SK-N-SH treated with all-trans-retinoic acid at 6 μM for 48 hours (cell line): ENCODE data around the gene BPHL.

Experiments used
- ATAC-seq: fragments of 200-7000 bp; cut with Tn5 transposase; 3 replicates; pipeline ENCODE4 v1.9.1; 2020; ENCODE audit warnings: mild to moderate bottlenecking, moderate library complexity
- ARNTL ChIP-seq: fragments of 450-650 bp; formaldehyde crosslinking; IDR thresholded peaks from 2 replicates; pipeline ENCODE4 v1.5.0; 2020; ENCODE audit warnings: low read depth, mild to moderate bottlenecking, moderate library complexity, borderline replicate concordance
- BACH2 ChIP-seq: fragments of 250-450 bp; sonication (Bioruptor Pico); IDR thresholded peaks from 2 replicates; pipeline ENCODE4 v1.9.0; 2021; ENCODE audit warnings: mild to moderate bottlenecking, borderline replicate concordance
- CSDC2 ChIP-seq: fragments of 250-450 bp; sonication (Bioruptor Pico); IDR thresholded peaks from 2 replicates; pipeline ENCODE4 v1.5.0; 2020; ENCODE audit warnings: mild to moderate bottlenecking, moderate library complexity
- GLIS3 ChIP-seq: fragments of 250-450 bp; sonication (Bioruptor Pico); IDR thresholded peaks from 2 replicates; pipeline ENCODE4 v1.5.0; 2020; ENCODE audit warnings: mild to moderate bottlenecking, moderate library complexity
- OSR1 ChIP-seq: fragments of 250-450 bp; sonication (Bioruptor Pico); IDR thresholded peaks from 2 replicates; pipeline ENCODE4 v1.8.0; 2022; ENCODE audit warnings: moderate library complexity, mild to moderate bottlenecking, inconsistent platforms
- PPARA ChIP-seq: fragments of 250-450 bp; sonication (Bioruptor Pico); IDR thresholded peaks from 2 replicates; pipeline ENCODE4 v1.5.0; 2020; ENCODE audit warnings: mild to moderate bottlenecking, borderline replicate concordance
- SNAI2 ChIP-seq: fragments of 250-450 bp; sonication (Bioruptor Pico); IDR thresholded peaks from 2 replicates; pipeline ENCODE4 v1.5.0; 2020; ENCODE audit warnings: mild to moderate bottlenecking, moderate library complexity
- TCF4 ChIP-seq: fragments of 250-450 bp; sonication (Bioruptor Pico); IDR thresholded peaks from 2 replicates; pipeline ENCODE4 v1.8.0; 2021; ENCODE audit warnings: mild to moderate bottlenecking, moderate library complexity, borderline replicate concordance
- TOX ChIP-seq: fragments of 250-450 bp; sonication (Bioruptor Pico); IDR thresholded peaks from 2 replicates; pipeline ENCODE4 v1.8.0; 2021; ENCODE audit warnings: mild to moderate bottlenecking, moderate library complexity, borderline replicate concordance
- ZC3H10 ChIP-seq: fragments of 250-450 bp; sonication (Bioruptor Pico); IDR thresholded peaks from 2 replicates; pipeline ENCODE4 v1.5.1; 2021; ENCODE audit warnings: mild to moderate bottlenecking, moderate library complexity
- ZNF565 ChIP-seq: fragments of 450-650 bp; formaldehyde crosslinking; conservative IDR thresholded peaks from 2 replicates; pipeline ENCODE4 v1.5.0; 2020; ENCODE audit warnings: low read depth, mild to moderate bottlenecking, moderate library complexity
- ZNF70 ChIP-seq: fragments of 450-650 bp; formaldehyde crosslinking; IDR thresholded peaks from 2 replicates; pipeline ENCODE4 v1.5.0; 2020; ENCODE audit warnings: mild to moderate bottlenecking, moderate library complexity
- ZNF8 ChIP-seq: fragments of 450-650 bp; formaldehyde crosslinking; IDR thresholded peaks from 2 replicates; pipeline ENCODE4 v1.5.0; 2020; ENCODE audit warnings: mild to moderate bottlenecking, moderate library complexity
- TF ChIP-seq, protein P1 (sequence below): fragments of 250-450 bp; sonication (Bioruptor Pico); IDR thresholded peaks from 2 replicates; pipeline ENCODE4 v1.8.0; 2020; ENCODE audit warnings: mild to moderate bottlenecking, moderate library complexity, borderline replicate concordance
- TF ChIP-seq, protein P2 (sequence below): fragments of 250-450 bp; sonication (Bioruptor Pico); IDR thresholded peaks from 2 replicates; pipeline ENCODE4 v1.8.0; 2021; ENCODE audit warnings: low read depth, mild to moderate bottlenecking, moderate library complexity, borderline replicate concordance
- TF ChIP-seq, protein P3 (sequence below): fragments of 250-450 bp; sonication (Bioruptor Pico); IDR thresholded peaks from 2 replicates; pipeline ENCODE4 v1.5.1; 2021; ENCODE audit warnings: mild to moderate bottlenecking, moderate library complexity
- TF ChIP-seq, protein P4 (sequence below): fragments of 250-450 bp; sonication (Bioruptor Pico); IDR thresholded peaks from 2 replicates; pipeline ENCODE4 v1.5.0; 2020; ENCODE audit warnings: mild to moderate bottlenecking, moderate library complexity
- TF ChIP-seq, protein P5 (sequence below): fragments of 250-450 bp; sonication (Bioruptor Pico); IDR thresholded peaks from 2 replicates; pipeline ENCODE4 v1.5.1; 2020; ENCODE audit warnings: low read depth, mild to moderate bottlenecking, moderate library complexity

BPHL gene

DNA sequence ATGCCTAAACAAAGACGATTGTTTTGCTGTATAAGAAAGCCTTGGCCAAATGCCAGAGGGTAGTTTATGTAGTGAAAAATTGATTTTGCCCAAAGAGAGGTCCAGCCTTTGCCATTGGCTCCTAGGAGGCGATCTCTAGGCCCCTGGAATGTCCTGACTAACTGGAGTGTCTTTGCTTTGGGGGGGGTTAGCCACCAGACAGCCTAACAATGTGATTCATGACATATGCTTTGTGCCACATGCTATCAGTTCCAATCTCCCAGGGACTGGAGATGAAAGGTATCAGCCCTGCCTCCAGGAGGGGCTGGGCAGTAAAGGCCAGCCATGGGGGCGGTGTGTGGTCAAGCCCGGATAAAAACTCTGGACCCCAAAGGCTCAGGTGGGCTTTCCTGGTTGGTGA is 71.5 kb downstream of the BPHL start:
- ATAC-seq, result no peak
- TF ChIP-seq CSDC2 (CRISPR knock-in tag) (no peak), ZC3H10 (CRISPR knock-in tag) (no peak), ZNF8 (CRISPR knock-in tag) (no peak), TOX (no peak), PPARA (CRISPR knock-in tag) (no peak)
- TF ChIP-seq, protein P1, sequence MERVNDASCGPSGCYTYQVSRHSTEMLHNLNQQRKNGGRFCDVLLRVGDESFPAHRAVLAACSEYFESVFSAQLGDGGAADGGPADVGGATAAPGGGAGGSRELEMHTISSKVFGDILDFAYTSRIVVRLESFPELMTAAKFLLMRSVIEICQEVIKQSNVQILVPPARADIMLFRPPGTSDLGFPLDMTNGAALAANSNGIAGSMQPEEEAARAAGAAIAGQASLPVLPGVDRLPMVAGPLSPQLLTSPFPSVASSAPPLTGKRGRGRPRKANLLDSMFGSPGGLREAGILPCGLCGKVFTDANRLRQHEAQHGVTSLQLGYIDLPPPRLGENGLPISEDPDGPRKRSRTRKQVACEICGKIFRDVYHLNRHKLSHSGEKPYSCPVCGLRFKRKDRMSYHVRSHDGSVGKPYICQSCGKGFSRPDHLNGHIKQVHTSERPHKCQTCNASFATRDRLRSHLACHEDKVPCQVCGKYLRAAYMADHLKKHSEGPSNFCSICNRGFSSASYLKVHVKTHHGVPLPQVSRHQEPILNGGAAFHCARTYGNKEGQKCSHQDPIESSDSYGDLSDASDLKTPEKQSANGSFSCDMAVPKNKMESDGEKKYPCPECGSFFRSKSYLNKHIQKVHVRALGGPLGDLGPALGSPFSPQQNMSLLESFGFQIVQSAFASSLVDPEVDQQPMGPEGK (CRISPR knock-in tag), result no peak
- TF ChIP-seq, protein P2, sequence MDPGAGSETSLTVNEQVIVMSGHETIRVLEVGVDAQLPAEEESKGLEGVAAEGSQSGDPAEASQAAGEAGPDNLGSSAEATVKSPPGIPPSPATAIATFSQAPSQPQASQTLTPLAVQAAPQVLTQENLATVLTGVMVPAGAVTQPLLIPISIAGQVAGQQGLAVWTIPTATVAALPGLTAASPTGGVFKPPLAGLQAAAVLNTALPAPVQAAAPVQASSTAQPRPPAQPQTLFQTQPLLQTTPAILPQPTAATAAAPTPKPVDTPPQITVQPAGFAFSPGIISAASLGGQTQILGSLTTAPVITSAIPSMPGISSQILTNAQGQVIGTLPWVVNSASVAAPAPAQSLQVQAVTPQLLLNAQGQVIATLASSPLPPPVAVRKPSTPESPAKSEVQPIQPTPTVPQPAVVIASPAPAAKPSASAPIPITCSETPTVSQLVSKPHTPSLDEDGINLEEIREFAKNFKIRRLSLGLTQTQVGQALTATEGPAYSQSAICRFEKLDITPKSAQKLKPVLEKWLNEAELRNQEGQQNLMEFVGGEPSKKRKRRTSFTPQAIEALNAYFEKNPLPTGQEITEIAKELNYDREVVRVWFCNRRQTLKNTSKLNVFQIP (CRISPR knock-in tag), result no peak
- TF ChIP-seq, protein P3, sequence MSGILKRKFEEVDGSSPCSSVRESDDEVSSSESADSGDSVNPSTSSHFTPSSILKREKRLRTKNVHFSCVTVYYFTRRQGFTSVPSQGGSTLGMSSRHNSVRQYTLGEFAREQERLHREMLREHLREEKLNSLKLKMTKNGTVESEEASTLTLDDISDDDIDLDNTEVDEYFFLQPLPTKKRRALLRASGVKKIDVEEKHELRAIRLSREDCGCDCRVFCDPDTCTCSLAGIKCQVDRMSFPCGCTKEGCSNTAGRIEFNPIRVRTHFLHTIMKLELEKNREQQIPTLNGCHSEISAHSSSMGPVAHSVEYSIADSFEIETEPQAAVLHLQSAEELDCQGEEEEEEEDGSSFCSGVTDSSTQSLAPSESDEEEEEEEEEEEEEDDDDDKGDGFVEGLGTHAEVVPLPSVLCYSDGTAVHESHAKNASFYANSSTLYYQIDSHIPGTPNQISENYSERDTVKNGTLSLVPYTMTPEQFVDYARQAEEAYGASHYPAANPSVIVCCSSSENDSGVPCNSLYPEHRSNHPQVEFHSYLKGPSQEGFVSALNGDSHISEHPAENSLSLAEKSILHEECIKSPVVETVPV (CRISPR knock-in tag), result no peak
- TF ChIP-seq, protein P4, sequence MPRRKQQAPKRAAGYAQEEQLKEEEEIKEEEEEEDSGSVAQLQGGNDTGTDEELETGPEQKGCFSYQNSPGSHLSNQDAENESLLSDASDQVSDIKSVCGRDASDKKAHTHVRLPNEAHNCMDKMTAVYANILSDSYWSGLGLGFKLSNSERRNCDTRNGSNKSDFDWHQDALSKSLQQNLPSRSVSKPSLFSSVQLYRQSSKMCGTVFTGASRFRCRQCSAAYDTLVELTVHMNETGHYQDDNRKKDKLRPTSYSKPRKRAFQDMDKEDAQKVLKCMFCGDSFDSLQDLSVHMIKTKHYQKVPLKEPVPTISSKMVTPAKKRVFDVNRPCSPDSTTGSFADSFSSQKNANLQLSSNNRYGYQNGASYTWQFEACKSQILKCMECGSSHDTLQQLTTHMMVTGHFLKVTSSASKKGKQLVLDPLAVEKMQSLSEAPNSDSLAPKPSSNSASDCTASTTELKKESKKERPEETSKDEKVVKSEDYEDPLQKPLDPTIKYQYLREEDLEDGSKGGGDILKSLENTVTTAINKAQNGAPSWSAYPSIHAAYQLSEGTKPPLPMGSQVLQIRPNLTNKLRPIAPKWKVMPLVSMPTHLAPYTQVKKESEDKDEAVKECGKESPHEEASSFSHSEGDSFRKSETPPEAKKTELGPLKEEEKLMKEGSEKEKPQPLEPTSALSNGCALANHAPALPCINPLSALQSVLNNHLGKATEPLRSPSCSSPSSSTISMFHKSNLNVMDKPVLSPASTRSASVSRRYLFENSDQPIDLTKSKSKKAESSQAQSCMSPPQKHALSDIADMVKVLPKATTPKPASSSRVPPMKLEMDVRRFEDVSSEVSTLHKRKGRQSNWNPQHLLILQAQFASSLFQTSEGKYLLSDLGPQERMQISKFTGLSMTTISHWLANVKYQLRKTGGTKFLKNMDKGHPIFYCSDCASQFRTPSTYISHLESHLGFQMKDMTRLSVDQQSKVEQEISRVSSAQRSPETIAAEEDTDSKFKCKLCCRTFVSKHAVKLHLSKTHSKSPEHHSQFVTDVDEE (CRISPR knock-in tag), result no peak
- TF ChIP-seq, all 23 proteins: peak for 0

DNA sequence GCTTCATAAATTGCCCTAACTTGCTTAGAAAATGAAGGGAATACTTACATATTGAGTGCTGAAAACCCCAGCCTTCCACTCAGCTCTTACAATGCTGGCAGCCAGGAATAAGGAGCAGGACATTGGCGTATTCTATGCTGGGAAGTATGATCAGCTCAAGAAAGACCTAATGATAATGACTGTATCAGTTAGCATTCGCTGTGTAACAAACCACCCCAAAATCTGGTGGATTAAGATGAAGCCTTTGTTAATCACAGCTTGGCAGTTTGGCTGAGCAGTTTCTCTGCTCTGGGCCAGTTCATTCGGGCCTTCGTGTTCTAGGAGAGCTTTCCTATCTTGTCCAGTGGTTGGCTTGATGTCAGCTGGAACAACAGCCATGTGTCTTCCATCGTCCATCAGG is 72.3 kb downstream of the BPHL start:
- TF ChIP-seq ZNF70 (CRISPR knock-in tag) (no peak), OSR1 (CRISPR knock-in tag) (no peak), TOX (no peak), ZC3H10 (CRISPR knock-in tag) (no peak), ARNTL (no peak), ZNF565 (CRISPR knock-in tag) (no peak), GLIS3 (CRISPR knock-in tag) (no peak), BACH2 (CRISPR knock-in tag) (no peak), TCF4 (CRISPR knock-in tag) (no peak), SNAI2 (no peak), PPARA (CRISPR knock-in tag) (no peak)
- TF ChIP-seq, protein P2 (CRISPR knock-in tag), result no peak
- TF ChIP-seq, protein P5, sequence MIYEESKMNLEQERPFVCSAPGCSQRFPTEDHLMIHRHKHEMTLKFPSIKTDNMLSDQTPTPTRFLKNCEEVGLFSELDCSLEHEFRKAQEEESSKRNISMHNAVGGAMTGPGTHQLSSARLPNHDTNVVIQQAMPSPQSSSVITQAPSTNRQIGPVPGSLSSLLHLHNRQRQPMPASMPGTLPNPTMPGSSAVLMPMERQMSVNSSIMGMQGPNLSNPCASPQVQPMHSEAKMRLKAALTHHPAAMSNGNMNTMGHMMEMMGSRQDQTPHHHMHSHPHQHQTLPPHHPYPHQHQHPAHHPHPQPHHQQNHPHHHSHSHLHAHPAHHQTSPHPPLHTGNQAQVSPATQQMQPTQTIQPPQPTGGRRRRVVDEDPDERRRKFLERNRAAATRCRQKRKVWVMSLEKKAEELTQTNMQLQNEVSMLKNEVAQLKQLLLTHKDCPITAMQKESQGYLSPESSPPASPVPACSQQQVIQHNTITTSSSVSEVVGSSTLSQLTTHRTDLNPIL (CRISPR knock-in tag), result no peak
- TF ChIP-seq, protein P1 (CRISPR knock-in tag), result no peak
- TF ChIP-seq, protein P4 (CRISPR knock-in tag), result no peak
- no peak for ATAC-seq
